SK-N-SH (cell line): ENCODE results near the gene CDH11. TPM values are rescaled to one million over a fixed set of nuclear protein-coding genes. Genes with fewer than 3 reads are reported as not detected.

Source experiments
- CTCF ChIA-PET: fragments of 300-600, 350-600 bp; formaldehyde crosslinking; extraction: SDS; loops from one replicate; lab custom pipeline; 2021; lab: Yijun Ruan, JAX
- POLR2A ChIA-PET: fragments of 350-600 bp; sonication (Branson Sonifier 250); formaldehyde crosslinking; extraction: SDS; loops from one replicate; lab custom pipeline; 2020; ENCODE audit warnings: antibody characterized with exemption, inconsistent platforms; lab: Yijun Ruan, JAX
- DNase-seq: peaks from one replicate; pipeline ENCODE4 v3.0.0; 2012
- H2AFZ ChIP-seq: fragments of 200-600 bp; sonication (generic); 2 replicates; pipeline ENCODE4 v1.8.1; 2016; ENCODE audit warnings: antibody characterized with exemption, mild to moderate bottlenecking, low read depth
- H3F3A ChIP-seq: fragments of 200-600 bp; sonication (generic); replicated peaks from 2 replicates; pipeline ENCODE3; 2016; ENCODE audit warnings: antibody characterized with exemption, mild to moderate bottlenecking; ENCODE audit not compliant: insufficient read depth
- H3K27ac ChIP-seq, 2 experiments: fragments of 200-500 bp in 1 of 2; fragments of 200-600 bp in 1 of 2; sonication (Bioruptor generic) in 1 of 2; sonication (generic), shearing (Covaris generic) in 1 of 2; 2 replicates each; pipeline versions ENCODE4 v1.5.1 to v1.6.1; 2014 to 2016; ENCODE audit warnings: low read depth in 2 of 2, inconsistent platforms in 1 of 2, low read length in 1 of 2, mild to moderate bottlenecking in 1 of 2, mixed read lengths in 1 of 2
- H3K27me3 ChIP-seq: fragments of 200-600 bp; sonication (generic), shearing (Covaris generic); 2 replicates; pipeline ENCODE4 v1.6.1; 2016; ENCODE audit warnings: mixed run types; ENCODE audit not compliant: insufficient read depth
- H3K36me3 ChIP-seq, 2 experiments: fragments of 200-500 bp in 1 of 2; fragments of 200-600 bp in 1 of 2; sonication (Bioruptor generic) in 1 of 2; sonication (generic) in 1 of 2; replicated peaks in 1 of 2; 2 replicates each; pipeline versions ENCODE3 to v1.5.1; 2014 to 2016; ENCODE audit warnings: low read length in 1 of 2, mild to moderate bottlenecking in 1 of 2; ENCODE audit not compliant: insufficient read depth in 2 of 2, control insufficient read depth in 1 of 2
- H3K4me1 ChIP-seq, 2 experiments: fragments of 200-500 bp in 1 of 2; fragments of 200-600 bp in 1 of 2; sonication (Bioruptor generic) in 1 of 2; sonication (generic), shearing (Covaris generic) in 1 of 2; 2 replicates each; pipeline versions ENCODE4 v1.5.1 to v1.6.1; 2014 to 2016; ENCODE audit warnings: low read depth in 1 of 2, low read length in 1 of 2, mixed run types in 1 of 2; ENCODE audit not compliant: insufficient read depth in 2 of 2, control insufficient read depth in 1 of 2
- H3K4me2 ChIP-seq: fragments of 200-600 bp; sonication (generic), shearing (Covaris generic); 2 replicates; pipeline ENCODE4 v1.6.1; 2017; ENCODE audit warnings: mixed run types
- H3K4me3 ChIP-seq, 2 experiments: fragments of 200-500 bp in 1 of 2; fragments of 200-600 bp in 1 of 2; sonication (Bioruptor generic) in 1 of 2; sonication (generic), shearing (Covaris generic) in 1 of 2; 2 replicates each; pipeline versions ENCODE4 v1.5.1 to v1.8.1; 2014 to 2016; ENCODE audit warnings: low read depth in 2 of 2, inconsistent platforms in 1 of 2, low read length in 1 of 2, mild to moderate bottlenecking in 1 of 2, mixed read lengths in 1 of 2, moderate library complexity in 1 of 2
- H3K79me2 ChIP-seq: fragments of 200-600 bp; sonication (generic); 2 replicates; pipeline ENCODE4 v1.8.1; 2017; ENCODE audit warnings: mild to moderate bottlenecking; ENCODE audit not compliant: insufficient read depth
- H3K9ac ChIP-seq: fragments of 200-600 bp; sonication (generic); 2 replicates; pipeline ENCODE4 v1.6.1; 2017; ENCODE audit warnings: mixed run types
- H3K9me2 ChIP-seq: fragments of 200-600 bp; sonication (generic); 2 replicates; pipeline ENCODE4 v1.6.1; 2017; ENCODE audit warnings: mixed run types
- H3K9me3 ChIP-seq: fragments of 200-600 bp; sonication (generic); 2 replicates; pipeline ENCODE4 v1.6.1; 2017; ENCODE audit warnings: mixed run types, mild to moderate bottlenecking, moderate library complexity
- H4K20me1 ChIP-seq: fragments of 200-600 bp; sonication (generic); 2 replicates; pipeline ENCODE4 v1.6.1; 2017; ENCODE audit warnings: mild to moderate bottlenecking, mixed run types; ENCODE audit not compliant: insufficient read depth
- CTCF ChIP-seq: fragments of 200-600 bp; sonication (generic); IDR thresholded peaks from 2 replicates; pipeline ENCODE4 v1.6.1; 2017; ENCODE audit warnings: antibody characterized with exemption, mild to moderate bottlenecking, moderate library complexity
- ELF1 ChIP-seq: IDR thresholded peaks from 2 replicates; pipeline ENCODE4 v1.4.0; 2012
- FOSL2 ChIP-seq: IDR thresholded peaks from 2 replicates; pipeline ENCODE4 v1.4.0; 2012; ENCODE audit warnings: low read depth, mild to moderate bottlenecking, moderate library complexity, borderline replicate concordance
- GATA2 ChIP-seq: sonication (generic); formaldehyde crosslinking; IDR thresholded peaks from 2 replicates; pipeline ENCODE4 v1.5.0; 2020; ENCODE audit warnings: mild to moderate bottlenecking, missing genetic modification reagents
- IRF3 ChIP-seq: fragments of 150-350 bp; IDR thresholded peaks from 2 replicates; pipeline ENCODE4 v1.6.1; 2016; ENCODE audit warnings: mild to moderate bottlenecking, low read depth, low read length
- JUND ChIP-seq: IDR thresholded peaks from 2 replicates; pipeline ENCODE4 v1.4.0; 2012
- REST ChIP-seq: IDR thresholded peaks from 2 replicates; pipeline ENCODE4 v1.6.1; 2012; ENCODE audit warnings: mild to moderate bottlenecking, low read depth, low read length, moderate library complexity
- RXRA ChIP-seq: IDR thresholded peaks from 2 replicates; pipeline ENCODE4 v1.4.0; 2012; ENCODE audit warnings: low read depth, mild to moderate bottlenecking, borderline replicate concordance
- SMC3 ChIP-seq: IDR thresholded peaks from 2 replicates; pipeline ENCODE4 v1.6.1; 2012; ENCODE audit warnings: low read depth, low read length, improper control_type of control experiment
- TCF12 ChIP-seq: IDR thresholded peaks from 2 replicates; pipeline ENCODE4 v1.4.0; 2012
- USF1 ChIP-seq: IDR thresholded peaks from 2 replicates; pipeline ENCODE4 v1.4.0; 2012; ENCODE audit warnings: low read depth, borderline replicate concordance
- WGBS: methylation state at CpG from one replicate; pipeline ENCODE4 v1.1.6; 2017; ENCODE audit warnings: low lambda C conversion rate; 5-methylcytosine and 5-hydroxymethylcytosine counted together
- polyA plus RNA-seq, 3 experiments: library from polyadenylated mRNA; depleted of rRNA; stranded (reverse); fragments of >200 nt; gene quantifications; 2 replicates each; pipeline ENCODE4 v1.2.3, GENCODE V29; 2012

Gene CDH11
- polyA plus RNA-seq, 1 of the 3 experiments (the other 2 are of a cell fraction) = 269 TPM

- Histone ChIP-seq H3K9me3 (no peaks in the 10 kb centered on the region), H3K79me2 (peaks cover 100% of the 10 kb centered on the region), H3K27ac (peak overlapping the region in 1 of 2 experiments; percentile 37; a peak in 2 of 4 replicates), H2AFZ (no peak overlapping the region), H4K20me1 (peaks cover 89% of the 10 kb centered on the region), H3K4me3 (no peak overlapping the region), H3F3A (no peaks in the 10 kb centered on the region), H3K36me3 (peaks cover 13 to 67% of the 10 kb centered on the region in 2 experiments), H3K4me1 (peaks cover 0 to 14% of the 10 kb centered on the region in 2 experiments; a peak in 2 of 4 replicates), H3K9ac (no peak overlapping the region), H3K4me2 (no peak overlapping the region), H3K27me3 (no peaks in the 10 kb centered on the region), H3K9me2 (no peaks in the 10 kb centered on the region)
- no peak for DNase-seq
- ChIA-PET CTCF (interaction anchor here (1.5 kb wide), 1 partner anchor 12 kb away, joined by 5 read pairs; no protein-coding TSS in a partner anchor), POLR2A (no interaction called here)
- 68% methylated on average over 3 of the region's 3 CpGs for WGBS
- no peak for TF ChIP-seq REST
- TF ChIP-seq JUND = no peak
- TF ChIP-seq SMC3 = no peak
- TF ChIP-seq IRF3 = no peak
Measured at GRCh38 chr16:65098916-65099315, 22.9 kb downstream of the CDH11 start.

- no peaks in the 10 kb centered on the region for H3K9me2 ChIP-seq
- TF ChIP-seq TCF12 (no peak), USF1 (no peak), RXRA (no peak), ELF1 (no peak), REST (no peak), CTCF (no peak), FOSL2 (no peak), GATA2 (CRISPR knock-in tag) (no peak)
- H3K79me2 ChIP-seq = peaks cover 100% of the 10 kb centered on the region
- peaks cover 4% of the 10 kb centered on the region for H3F3A ChIP-seq
- no peak overlapping the region for H3K4me2 ChIP-seq
- H2AFZ ChIP-seq = no peak overlapping the region
- DNase-seq = no peak
- ChIA-PET POLR2A (no interaction called here), CTCF (no interaction called here)
- WGBS = 78% methylated on average over 4 of the region's 4 CpGs
- H3K9me3 ChIP-seq = no peaks in the 10 kb centered on the region
- no peak overlapping the region for H3K27ac ChIP-seq
- no peak overlapping the region for H3K4me3 ChIP-seq
- peaks cover 0 to 14% of the 10 kb centered on the region in 2 experiments; a peak in 2 of 4 replicates for H3K4me1 ChIP-seq
- no peaks in the 10 kb centered on the region for H3K27me3 ChIP-seq
- H3K9ac ChIP-seq = no peak overlapping the region
- H4K20me1 ChIP-seq = peaks cover 91% of the 10 kb centered on the region
- H3K36me3 ChIP-seq = peaks cover 13 to 70% of the 10 kb centered on the region in 2 experiments
Measured at GRCh38 chr16:65097296-65097695, 24.6 kb downstream of the CDH11 start.
